HepG2 (cell line): Measurements from ENCODE around the gene GSTA1.

ENCODE experiments used
- CEBPB ChIP-seq: IDR thresholded peaks from 2 replicates; pipeline ENCODE4 v1.6.1; 2011; ENCODE audit warnings: low read depth, low read length, improper control_type of control experiment, borderline replicate concordance
- CTCF ChIP-seq: sonication (generic); formaldehyde crosslinking; IDR thresholded peaks from 2 replicates; pipeline ENCODE4 v1.5.0; 2020; ENCODE audit warnings: mild to moderate bottlenecking, missing genetic modification reagents, moderate library complexity
- DMAP1 ChIP-seq: IDR thresholded peaks from 2 replicates; pipeline ENCODE4 v1.6.1; 2016
- EP300 ChIP-seq, 3 experiments: sonication (generic) in 1 of 3; formaldehyde crosslinking in 1 of 3; IDR thresholded peaks; 2 replicates each; pipeline versions ENCODE4 v1.5.1 to v1.6.1; 2011 to 2020; ENCODE audit warnings: low read depth in 2 of 3, low read length in 2 of 3, borderline replicate concordance in 1 of 3, improper control_type of control experiment in 1 of 3, mild to moderate bottlenecking in 1 of 3, missing genetic modification reagents in 1 of 3, moderate library complexity in 1 of 3
- FOXK1 ChIP-seq: sonication (generic); formaldehyde crosslinking; IDR thresholded peaks from 2 replicates; pipeline ENCODE4 v1.4.0; 2020; ENCODE audit warnings: low read depth, missing genetic modification reagents, borderline replicate concordance
- HMGXB4 ChIP-seq, 2 experiments: sonication (generic) in 1 of 2; formaldehyde crosslinking in 1 of 2; IDR thresholded peaks; 2 replicates each; pipeline versions ENCODE4 v1.4.0 to v1.6.1; 2018 to 2020; ENCODE audit warnings: missing genetic modification reagents in 2 of 2, borderline replicate concordance in 1 of 2, low read depth in 1 of 2, mild to moderate bottlenecking in 1 of 2, missing biosample characterization in 1 of 2
- MIER2 ChIP-seq: IDR thresholded peaks from 2 replicates; pipeline ENCODE4 v1.6.1; 2016; ENCODE audit warnings: missing biosample characterization, missing genetic modification reagents
- NFIC ChIP-seq: IDR thresholded peaks from 2 replicates; pipeline ENCODE4 v1.6.1; 2012; ENCODE audit warnings: mild to moderate bottlenecking, low read length, inconsistent platforms
- POLR2AphosphoS5 ChIP-seq: IDR thresholded peaks from 2 replicates; pipeline ENCODE4 v1.6.1; 2012; ENCODE audit warnings: low read depth, low read length
- YY1 ChIP-seq: IDR thresholded peaks from 2 replicates; pipeline ENCODE4 v1.6.1; 2011; ENCODE audit warnings: low read length, low read depth, moderate library complexity, mild to moderate bottlenecking; ENCODE audit not compliant: insufficient read depth, insufficient replicate concordance
- ZNF557 ChIP-seq: sonication (generic); formaldehyde crosslinking; IDR thresholded peaks from 2 replicates; pipeline ENCODE4 v1.4.0; 2020; ENCODE audit warnings: missing genetic modification reagents
- ZNF713 ChIP-seq: sonication (generic); formaldehyde crosslinking; IDR thresholded peaks from 2 replicates; pipeline ENCODE4 v1.4.0; 2020; ENCODE audit warnings: mild to moderate bottlenecking, missing genetic modification reagents

GRCh38 chr6:52787917-52788316 is 15.7 kb downstream of the GSTA1 start:
- no peak for TF ChIP-seq CTCF (CRISPR knock-in tag)
- no peak for TF ChIP-seq ZNF713 (CRISPR knock-in tag)
- no peak for TF ChIP-seq YY1
- TF ChIP-seq FOXK1 (CRISPR knock-in tag) = no peak
- peak in 1 of 2 experiments; percentile 81; a peak in 1 of 4 replicates for TF ChIP-seq EP300 (IDR thresholded peaks at IDR 0.05; ENCODE audit: low read depth in 2 of 2, low read length in 2 of 2)
- no peak for TF ChIP-seq EP300 (CRISPR knock-in tag; IDR thresholded peaks at IDR 0.05; ENCODE audit: borderline replicate concordance)
- no peak for TF ChIP-seq NFIC
- no peak for TF ChIP-seq POLR2AphosphoS5
- no peak for TF ChIP-seq MIER2 (CRISPR knock-in tag)
- no peak for TF ChIP-seq CEBPB
- no peak for TF ChIP-seq ZNF557
- TF ChIP-seq HMGXB4 (CRISPR knock-in tag; IDR thresholded peaks at IDR 0.05; ENCODE audit: borderline replicate concordance in 1 of 2, low read depth in 1 of 2) = no peak
- TF ChIP-seq DMAP1 = no peak
